Activated CD8-positive, alpha-beta memory T cell treated with anti-CD3 and anti-CD28 coated beads for 36 hours (primary cell): ENCODE measurements around the gene ABCB9. TPM values are rescaled to one million over a fixed set of nuclear protein-coding genes. Genes with fewer than 3 reads are reported as not detected.

Experiments
- CTCF ChIA-PET: fragments of 350-600 bp; sonication (Branson Sonifier 250); formaldehyde crosslinking; loops from one replicate; lab custom pipeline; 2021; ENCODE audit warnings: antibody characterized with exemption; lab: Charles Lee
- POLR2A ChIA-PET: fragments of 350-600 bp; sonication (Branson Sonifier 250); formaldehyde crosslinking; loops from one replicate; lab custom pipeline; 2021; ENCODE audit warnings: antibody characterized with exemption; lab: Charles Lee
- total RNA-seq, 2 experiments: library from RNA; stranded (reverse); gene quantifications; one replicate each; pipeline ENCODE4 v1.2.3, GENCODE V29; 2021

Gene ABCB9
- total RNA-seq, 2 experiments from 2014 or later: 4.5 to 4.8 TPM

- POLR2A ChIA-PET: interaction anchor here (0.6 to 2.3 kb wide), 3 partner anchors 14 to 95 kb away, joined by 3 to 7 read pairs (median 4); partner anchors contain the start of gene OGFOD2
- CTCF ChIA-PET: interaction anchor here (1.2 to 2.5 kb wide), 2 partner anchors 66 to 72 kb away, joined by 5 read pairs; no protein-coding TSS in a partner anchor
Observed at GRCh38 chr12:122880155-122880667, 86.1 kb downstream of the ABCB9 start.

Other genes starting within 250 kb of the ABCB9 start
- not detected for gene HCAR3, start 249.7 kb downstream of the ABCB9 start, total RNA-seq
- under 1 TPM; 0.08 to 0.15 TPM for gene HCAR1, start 235.6 kb downstream of the ABCB9 start, total RNA-seq
- 10 to 100 TPM; 76.4 to 78.8 TPM for gene DENR, start 213.6 kb downstream of the ABCB9 start, total RNA-seq
- gene CCDC62, start 191.9 kb downstream of the ABCB9 start, total RNA-seq: under 1 TPM; 0.36 to 0.57 TPM
- 10 to 100 TPM; 23.0 to 23.1 TPM for gene HIP1R, start 131.0 kb downstream of the ABCB9 start, total RNA-seq
- gene VPS37B, start 70.3 kb downstream of the ABCB9 start, total RNA-seq: 10 to 100 TPM; 20.1 to 20.7 TPM
- gene OGFOD2, start 8.8 kb upstream of the ABCB9 start, total RNA-seq: 10 to 100 TPM; 28.7 to 30.8 TPM
- gene ARL6IP4, start 14.2 kb upstream of the ABCB9 start, total RNA-seq: 100 to 1,000 TPM; 172 to 180 TPM
- 1 to 10 TPM; 9.3 to 9.4 TPM for gene PITPNM2, start 184.6 kb upstream of the ABCB9 start, total RNA-seq